Measurements from ENCODE around the gene ATOSA. TPM values are rescaled to one million over a fixed set of nuclear protein-coding genes. Genes with fewer than 3 reads are reported as not detected.

ATOSA gene
- polyA plus RNA-seq, 1 donor (not counting 4 experiments of a cell fraction or from before 2014, with no cell fraction given), result 19.9 TPM

DNA sequence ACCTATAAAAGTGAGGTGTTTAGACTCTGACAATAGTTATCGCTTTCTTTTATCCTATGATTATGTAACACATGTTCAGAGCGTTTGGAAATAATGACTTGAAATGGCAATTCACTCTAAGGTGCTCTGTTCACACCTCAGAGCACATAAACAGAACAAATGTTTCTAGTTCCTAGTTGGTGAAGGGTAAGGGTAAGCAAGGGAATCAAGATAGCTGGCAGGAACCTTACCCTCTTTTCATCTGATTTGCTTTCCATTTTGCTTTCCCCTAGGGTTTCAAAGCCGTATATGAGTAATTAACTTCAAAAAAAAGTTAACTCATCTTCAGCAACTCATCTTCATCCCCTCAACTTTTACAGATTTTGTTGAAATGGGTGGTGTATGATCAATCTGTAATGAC lies 2.3 kb upstream of the ATOSA start:
- Histone ChIP-seq H3K9ac (ENCODE audit: control insufficient read depth, extremely low read depth, insufficient read depth, low read length) (no peak overlapping the region), H3K4me3 (ENCODE audit: control insufficient read depth in 2 of 3, extremely low read depth in 1 of 3, insufficient read depth in 2 of 3, low read depth in 1 of 3, low read length in 3 of 3) (no peak overlapping the region), H3K9me3 (ENCODE audit: control insufficient read depth, low read depth, low read length) (no peaks in the 10 kb centered on the region), H3K4me2 (ENCODE audit: control insufficient read depth, extremely low read depth, insufficient read depth, low read depth, low read length) (no peak overlapping the region), H3K27ac (ENCODE audit: control insufficient read depth, insufficient read depth, low read length) (no peak overlapping the region), H3K9me1 (ENCODE audit: control insufficient read depth, extremely low read depth, insufficient read depth, low read length) (no peaks in the 10 kb centered on the region), H4K20me1 (ENCODE audit: control insufficient read depth, extremely low read depth, insufficient read depth, low read length) (no peaks in the 10 kb centered on the region), H2AFZ (ENCODE audit: control insufficient read depth, low read length) (no peak overlapping the region), H3K36me3 (ENCODE audit: control insufficient read depth in 2 of 2, extremely low read depth in 1 of 2, insufficient read depth in 2 of 2, low read length in 2 of 2) (no peaks in the 10 kb centered on the region), H3K4me1 (ENCODE audit: control insufficient read depth, extremely low read depth, insufficient read depth, low read length) (peaks cover 14% of the 10 kb centered on the region), H3K79me2 (ENCODE audit: control insufficient read depth, insufficient read depth, low read length) (no peaks in the 10 kb centered on the region), H3K27me3 (ENCODE audit: control insufficient read depth, extremely low read depth, insufficient read depth, low read length) (no peaks in the 10 kb centered on the region)
- FAIRE-seq (peak; percentile 65), DNase-seq (ENCODE audit: low read depth, low spot score) (no peak)
- TF ChIP-seq, protein P1, sequence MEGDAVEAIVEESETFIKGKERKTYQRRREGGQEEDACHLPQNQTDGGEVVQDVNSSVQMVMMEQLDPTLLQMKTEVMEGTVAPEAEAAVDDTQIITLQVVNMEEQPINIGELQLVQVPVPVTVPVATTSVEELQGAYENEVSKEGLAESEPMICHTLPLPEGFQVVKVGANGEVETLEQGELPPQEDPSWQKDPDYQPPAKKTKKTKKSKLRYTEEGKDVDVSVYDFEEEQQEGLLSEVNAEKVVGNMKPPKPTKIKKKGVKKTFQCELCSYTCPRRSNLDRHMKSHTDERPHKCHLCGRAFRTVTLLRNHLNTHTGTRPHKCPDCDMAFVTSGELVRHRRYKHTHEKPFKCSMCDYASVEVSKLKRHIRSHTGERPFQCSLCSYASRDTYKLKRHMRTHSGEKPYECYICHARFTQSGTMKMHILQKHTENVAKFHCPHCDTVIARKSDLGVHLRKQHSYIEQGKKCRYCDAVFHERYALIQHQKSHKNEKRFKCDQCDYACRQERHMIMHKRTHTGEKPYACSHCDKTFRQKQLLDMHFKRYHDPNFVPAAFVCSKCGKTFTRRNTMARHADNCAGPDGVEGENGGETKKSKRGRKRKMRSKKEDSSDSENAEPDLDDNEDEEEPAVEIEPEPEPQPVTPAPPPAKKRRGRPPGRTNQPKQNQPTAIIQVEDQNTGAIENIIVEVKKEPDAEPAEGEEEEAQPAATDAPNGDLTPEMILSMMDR (optimal IDR thresholded peaks at IDR 0.05 in 1 of 3, IDR thresholded peaks at IDR 0.05 in 1 of 3, conservative IDR thresholded peaks at IDR 0.05 in 1 of 3; ENCODE audit: extremely low read depth in 1 of 3, insufficient read depth in 2 of 3, low read length in 3 of 3), result no peak
- TF ChIP-seq EZH2 (IDR thresholded peaks at IDR 0.05; ENCODE audit: low read length), result no peak
- dilution Hi-C loops (cut with MboI; ENCODE audit: extremely low pct_ligation_motif_present, low sequenced_read_pairs), result no loop called here

DNA sequence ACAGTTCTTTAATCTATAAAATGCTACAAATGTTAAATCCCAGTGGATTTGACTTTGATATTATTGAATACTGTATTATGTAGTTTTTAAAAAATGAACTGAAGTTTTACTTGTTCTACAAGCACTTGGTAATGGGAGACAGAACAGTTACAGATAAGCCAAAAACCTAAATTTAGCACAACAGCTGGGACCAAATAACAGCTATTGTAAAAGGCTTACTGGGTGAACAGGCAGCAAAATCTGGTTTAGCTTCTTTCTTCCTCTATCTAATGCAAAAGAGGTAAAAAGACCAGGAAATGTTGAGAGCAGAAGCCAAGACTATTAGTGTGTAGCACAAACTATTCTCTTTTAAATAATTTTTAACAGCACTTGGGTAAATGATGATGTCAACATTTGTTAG lies 1.6 kb upstream of the ATOSA start:
- no peaks in the 10 kb centered on the region for H4K20me1 ChIP-seq (ENCODE audit: control insufficient read depth, extremely low read depth, insufficient read depth, low read length)
- no peaks in the 10 kb centered on the region for H3K9me3 ChIP-seq (ENCODE audit: control insufficient read depth, low read depth, low read length)
- no peaks in the 10 kb centered on the region for H3K36me3 ChIP-seq (ENCODE audit: control insufficient read depth in 2 of 2, extremely low read depth in 1 of 2, insufficient read depth in 2 of 2, low read length in 2 of 2)
- H3K27ac ChIP-seq (ENCODE audit: control insufficient read depth, insufficient read depth, low read length), result no peak overlapping the region
- H3K9ac ChIP-seq (ENCODE audit: control insufficient read depth, extremely low read depth, insufficient read depth, low read length), result no peak overlapping the region
- dilution Hi-C loops (cut with MboI; ENCODE audit: extremely low pct_ligation_motif_present, low sequenced_read_pairs), result no loop called here
- no peak overlapping the region for H3K4me3 ChIP-seq (ENCODE audit: control insufficient read depth in 2 of 3, extremely low read depth in 1 of 3, insufficient read depth in 2 of 3, low read depth in 1 of 3, low read length in 3 of 3)
- H3K4me1 ChIP-seq (ENCODE audit: control insufficient read depth, extremely low read depth, insufficient read depth, low read length), result peaks cover 14% of the 10 kb centered on the region
- FAIRE-seq (no peak), DNase-seq (ENCODE audit: low read depth, low spot score) (no peak)
- no peaks in the 10 kb centered on the region for H3K9me1 ChIP-seq (ENCODE audit: control insufficient read depth, extremely low read depth, insufficient read depth, low read length)
- no peak overlapping the region for H3K4me2 ChIP-seq (ENCODE audit: control insufficient read depth, extremely low read depth, insufficient read depth, low read depth, low read length)
- no peaks in the 10 kb centered on the region for H3K79me2 ChIP-seq (ENCODE audit: control insufficient read depth, insufficient read depth, low read length)
- H3K27me3 ChIP-seq (ENCODE audit: control insufficient read depth, extremely low read depth, insufficient read depth, low read length), result no peaks in the 10 kb centered on the region
- no peak for TF ChIP-seq EZH2 (IDR thresholded peaks at IDR 0.05; ENCODE audit: low read length)
- TF ChIP-seq, protein P1 (optimal IDR thresholded peaks at IDR 0.05 in 1 of 3, IDR thresholded peaks at IDR 0.05 in 1 of 3, conservative IDR thresholded peaks at IDR 0.05 in 1 of 3; ENCODE audit: extremely low read depth in 1 of 3, insufficient read depth in 2 of 3, low read length in 3 of 3), result no peak
- H2AFZ ChIP-seq (ENCODE audit: control insufficient read depth, low read length), result no peak overlapping the region
